Breast epithelium (tissue), 3 donors: Measurements from ENCODE around the gene MRPS14.

Experiments
- CTCF ChIP-seq, 3 donors: fragments of 450-650 bp; IDR thresholded peaks; one replicate each; pipeline ENCODE4 v1.5.1; 2016 to 2017; ENCODE audit warnings: antibody characterized with exemption in 3 of 3, mild to moderate bottlenecking in 3 of 3, moderate library complexity in 3 of 3
- POLR2A ChIP-seq: fragments of 450-650 bp; IDR thresholded peaks from one replicate; pipeline ENCODE4 v1.6.1; 2016; ENCODE audit warnings: antibody characterized with exemption, mild to moderate bottlenecking, moderate library complexity
- POLR2AphosphoS5 ChIP-seq, 3 donors: sonication (generic); formaldehyde crosslinking; IDR thresholded peaks; one replicate each; pipeline ENCODE4 v1.6.1; 2017; ENCODE audit warnings: antibody characterized with exemption in 3 of 3

GRCh38 chr1:175067362-175068106 is 44.3 kb upstream of the MRPS14 start, which contains the start of gene TNN:
- TF ChIP-seq POLR2AphosphoS5 (IDR thresholded peaks at IDR 0.05), result no peak
- no peak for TF ChIP-seq CTCF (IDR thresholded peaks at IDR 0.05)
- no peak for TF ChIP-seq POLR2A
